ENCODE measurements around the gene OR4C15. TPM values are rescaled to one million over a fixed set of nuclear protein-coding genes. Genes with fewer than 3 reads are reported as not detected.

The OR4C15 gene
- polyA plus RNA-seq (ENCODE audit: insufficient read length in 10 of 10) = not detected
- long read RNA-seq, donor 1 = 0 reads
- long read RNA-seq, donor 2 = 0 reads
- long read RNA-seq, donor 3 = 0 reads
- long read RNA-seq, donor 4 = 0 reads
- long read RNA-seq, donor 5 = 0 reads
- long read RNA-seq, donor 6 = 0 reads
- long read RNA-seq, donor 7 = 0 reads
- long read RNA-seq, donor 8 = 0 reads
- long read RNA-seq, donor 9 = 0 reads

DNA sequence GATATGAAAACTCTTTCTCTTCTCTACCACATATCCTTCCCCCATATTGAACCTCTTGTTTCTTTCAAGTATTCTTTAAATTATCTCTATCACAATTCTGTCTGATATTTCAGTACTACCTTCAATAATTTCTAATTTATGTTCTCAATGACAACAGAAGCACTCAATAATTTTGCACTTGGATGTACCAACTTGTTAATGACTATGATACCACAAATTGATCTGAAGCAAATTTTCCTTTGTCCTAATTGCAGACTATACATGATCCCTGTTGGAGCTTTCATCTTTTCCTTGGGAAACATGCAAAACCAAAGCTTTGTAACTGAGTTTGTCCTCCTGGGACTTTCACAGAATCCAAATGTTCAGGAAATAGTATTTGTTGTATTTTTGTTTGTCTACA, at the start of gene OR4C15:
TSS of gene OR4C15 (plus strand) at position 301 of the 400 bp plus-strand sequence. CDS start at position 301, 0 bp downstream.
- DNase-seq = no peak

DNA sequence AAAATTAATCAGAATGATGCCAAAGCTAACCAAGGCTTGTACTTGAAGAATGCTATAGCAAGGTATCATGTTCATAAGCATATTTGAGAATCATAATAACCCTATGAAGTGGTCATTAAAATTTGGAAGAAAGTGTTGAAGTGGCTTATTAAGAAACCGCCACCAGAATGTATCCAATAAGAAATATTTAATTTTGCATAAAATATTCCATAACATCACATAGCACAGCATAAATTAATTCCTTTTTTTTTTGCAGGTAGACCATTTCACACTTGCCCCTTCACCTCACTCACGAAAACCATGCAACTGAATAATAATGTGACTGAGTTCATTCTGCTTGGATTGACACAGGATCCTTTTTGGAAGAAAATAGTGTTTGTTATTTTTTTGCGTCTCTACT, 17.6 kb downstream of the OR4C15 start, which contains the start of gene OR4C16:
TSS of gene OR4C16 (plus strand) at position 301 of the 400 bp plus-strand sequence. CDS start at position 301, 0 bp downstream.
- DNase-seq = no peak

DNA sequence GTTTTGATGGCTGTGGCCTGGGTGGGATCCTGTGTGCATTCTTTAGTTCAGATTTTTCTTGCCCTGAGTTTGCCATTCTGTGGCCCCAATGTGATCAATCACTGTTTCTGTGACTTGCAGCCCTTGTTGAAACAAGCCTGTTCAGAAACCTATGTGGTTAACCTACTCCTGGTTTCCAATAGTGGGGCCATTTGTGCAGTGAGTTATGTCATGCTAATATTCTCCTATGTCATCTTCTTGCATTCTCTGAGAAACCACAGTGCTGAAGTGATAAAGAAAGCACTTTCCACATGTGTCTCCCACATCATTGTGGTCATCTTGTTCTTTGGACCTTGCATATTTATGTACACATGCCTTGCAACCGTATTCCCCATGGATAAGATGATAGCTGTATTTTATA, 18.3 kb downstream of the OR4C15 start:
- no peak for DNase-seq

Other genes starting within 250 kb of the OR4C15 start
- not detected for gene OR4A16, start 211.3 kb upstream of the OR4C15 start, polyA plus RNA-seq (ENCODE audit: insufficient read length in 10 of 10)
- gene OR4A15, start 186.5 kb upstream of the OR4C15 start, polyA plus RNA-seq (ENCODE audit: insufficient read length in 10 of 10) = not detected
- not detected for gene OR4C16, start 17.7 kb downstream of the OR4C15 start, polyA plus RNA-seq (ENCODE audit: insufficient read length in 10 of 10)
- not detected for gene OR4C11, start 53.2 kb downstream of the OR4C15 start, polyA plus RNA-seq (ENCODE audit: insufficient read length in 10 of 10)
- under 1 TPM in 7 of 10 donors, not detected in 3; 0.07 to 0.13 (median 0.11) TPM for gene OR4P4, start 80.6 kb downstream of the OR4C15 start, polyA plus RNA-seq (ENCODE audit: insufficient read length in 10 of 10)
- not detected for gene OR4S2, start 93.9 kb downstream of the OR4C15 start, polyA plus RNA-seq (ENCODE audit: insufficient read length in 10 of 10)
- gene OR4C6, start 107.7 kb downstream of the OR4C15 start, polyA plus RNA-seq (ENCODE audit: insufficient read length in 10 of 10) = not detected
- gene OR5D13, start 219.0 kb downstream of the OR4C15 start, polyA plus RNA-seq (ENCODE audit: insufficient read length in 10 of 10) = not detected
- gene OR5D14, start 241.1 kb downstream of the OR4C15 start, polyA plus RNA-seq (ENCODE audit: insufficient read length in 10 of 10) = not detected